ENCODE results near the gene IL17RE. TPM values are rescaled to one million over a fixed set of nuclear protein-coding genes. Genes with fewer than 3 reads are reported as not detected.
"Not testable (repeated sequence)": the region's sequence is repeated elsewhere in the genome, so short reads cannot be mapped to it uniquely, and the experiment has no call there.

IL17RE gene
- total RNA-seq, 4 donors from 2014 or later: 3.7 to 8.1 (median 6.7) TPM

DNA sequence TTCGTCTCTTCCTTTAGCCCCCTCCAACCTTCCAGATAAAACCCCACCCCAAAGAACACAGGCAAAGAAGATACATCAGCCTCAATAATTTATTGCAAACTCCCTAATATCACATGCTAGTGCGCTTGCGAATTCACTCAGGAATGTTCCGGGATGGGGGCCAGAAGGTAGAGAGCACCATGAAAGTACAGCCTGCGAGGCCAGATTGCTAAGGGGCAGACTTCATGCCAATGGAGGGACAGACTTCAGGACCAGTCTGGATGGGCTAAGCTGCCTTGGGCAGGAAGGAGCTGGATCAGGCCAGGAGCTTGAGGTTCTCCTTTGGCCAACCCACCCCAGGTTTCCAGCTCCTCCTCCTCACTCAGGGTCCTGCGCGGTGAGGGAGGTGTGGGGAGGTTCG lies 36.0 kb upstream of the IL17RE start:
- WGBS, 2 donors: 83 to 87% methylated on average over 8 of the region's 8 CpGs
- H3K4me1 ChIP-seq: peaks cover 10 to 18% of the 10 kb centered on the region in 2 donors
- peak; percentile 34 to 70 for DNase-seq
- TF ChIP-seq, protein P1, sequence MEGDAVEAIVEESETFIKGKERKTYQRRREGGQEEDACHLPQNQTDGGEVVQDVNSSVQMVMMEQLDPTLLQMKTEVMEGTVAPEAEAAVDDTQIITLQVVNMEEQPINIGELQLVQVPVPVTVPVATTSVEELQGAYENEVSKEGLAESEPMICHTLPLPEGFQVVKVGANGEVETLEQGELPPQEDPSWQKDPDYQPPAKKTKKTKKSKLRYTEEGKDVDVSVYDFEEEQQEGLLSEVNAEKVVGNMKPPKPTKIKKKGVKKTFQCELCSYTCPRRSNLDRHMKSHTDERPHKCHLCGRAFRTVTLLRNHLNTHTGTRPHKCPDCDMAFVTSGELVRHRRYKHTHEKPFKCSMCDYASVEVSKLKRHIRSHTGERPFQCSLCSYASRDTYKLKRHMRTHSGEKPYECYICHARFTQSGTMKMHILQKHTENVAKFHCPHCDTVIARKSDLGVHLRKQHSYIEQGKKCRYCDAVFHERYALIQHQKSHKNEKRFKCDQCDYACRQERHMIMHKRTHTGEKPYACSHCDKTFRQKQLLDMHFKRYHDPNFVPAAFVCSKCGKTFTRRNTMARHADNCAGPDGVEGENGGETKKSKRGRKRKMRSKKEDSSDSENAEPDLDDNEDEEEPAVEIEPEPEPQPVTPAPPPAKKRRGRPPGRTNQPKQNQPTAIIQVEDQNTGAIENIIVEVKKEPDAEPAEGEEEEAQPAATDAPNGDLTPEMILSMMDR (IDR thresholded peaks at IDR 0.05): no peak
- TF ChIP-seq POLR2A (IDR thresholded peaks at IDR 0.05): no peak
- H3K27ac ChIP-seq: no peak overlapping the region
- intact Hi-C loops (cut with DNase I): no loop called here
- no peaks in the 10 kb centered on the region for H3K36me3 ChIP-seq
- H3K9me3 ChIP-seq: no peaks in the 10 kb centered on the region
- H3K4me3 ChIP-seq (replicated peaks in 1 of 3): no peak overlapping the region
- H3K27me3 ChIP-seq: no peaks in the 10 kb centered on the region

DNA sequence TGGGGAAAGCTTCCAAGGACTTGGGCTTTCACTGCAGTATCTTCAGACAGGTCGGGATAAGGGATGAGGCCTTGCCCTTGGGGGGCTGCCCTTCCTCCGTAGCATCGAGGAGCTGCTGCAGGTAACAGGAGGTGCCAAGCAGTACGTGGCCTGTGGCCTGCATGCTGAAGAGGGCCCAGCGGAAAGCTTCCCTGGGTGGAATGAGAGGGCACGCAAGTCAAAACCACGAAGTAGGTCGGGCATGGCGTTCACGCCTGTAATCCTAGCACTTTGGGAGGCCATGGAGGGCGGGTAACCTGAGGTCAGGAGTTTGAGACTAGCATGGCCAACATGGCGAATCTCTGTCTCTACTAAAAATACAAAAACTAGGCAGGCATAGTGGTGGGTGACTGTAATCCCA lies 35.5 kb upstream of the IL17RE start:
- intact Hi-C loops (cut with DNase I): no loop called here
- WGBS, 2 donors: 92 to 96% methylated on average over 5 to 12 of the region's 12 CpGs
- Histone ChIP-seq H3K4me3 (replicated peaks in 1 of 3) (no peak overlapping the region), H3K4me1 (peaks cover 10 to 18% of the 10 kb centered on the region in 2 donors), H3K27ac (no peak overlapping the region), H3K9me3 (no peaks in the 10 kb centered on the region), H3K36me3 (no peaks in the 10 kb centered on the region), H3K27me3 (no peaks in the 10 kb centered on the region)
- no peak for DNase-seq
- TF ChIP-seq, protein P1 (IDR thresholded peaks at IDR 0.05): no peak
- TF ChIP-seq POLR2A (IDR thresholded peaks at IDR 0.05): no peak

DNA sequence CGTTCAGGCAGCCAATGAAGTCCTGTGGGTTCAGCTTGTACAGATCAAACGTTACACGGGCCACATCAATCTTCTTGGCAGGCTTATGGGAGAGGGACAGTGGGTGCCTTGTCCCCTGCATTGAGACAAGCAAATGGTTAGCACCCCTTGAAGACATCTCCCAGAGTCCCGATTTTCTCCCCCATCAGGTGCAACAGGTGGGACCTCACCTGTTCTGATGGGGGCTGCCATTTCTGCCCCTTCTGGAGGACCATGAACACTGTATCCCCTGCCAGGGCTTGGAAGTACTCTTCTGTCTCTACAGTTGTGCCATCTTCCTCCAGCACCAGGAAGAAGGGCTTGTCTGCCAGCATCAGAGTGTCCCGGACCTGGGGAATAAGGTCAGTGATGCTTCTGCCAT lies 32.7 kb upstream of the IL17RE start:
- Histone ChIP-seq H3K4me1 (peaks cover 1 to 3% of the 10 kb centered on the region in 2 donors), H3K27ac (no peak overlapping the region), H3K4me3 (replicated peaks in 1 of 3) (no peak overlapping the region), H3K36me3 (no peaks in the 10 kb centered on the region), H3K9me3 (no peaks in the 10 kb centered on the region), H3K27me3 (no peaks in the 10 kb centered on the region)
- 82 to 85% methylated on average over 2 to 5 of the region's 5 CpGs for WGBS, 2 donors
- TF ChIP-seq, protein P1 (IDR thresholded peaks at IDR 0.05): no peak
- no peak for TF ChIP-seq POLR2A (IDR thresholded peaks at IDR 0.05)
- DNase-seq: no peak
- intact Hi-C loops (cut with DNase I): no loop called here

DNA sequence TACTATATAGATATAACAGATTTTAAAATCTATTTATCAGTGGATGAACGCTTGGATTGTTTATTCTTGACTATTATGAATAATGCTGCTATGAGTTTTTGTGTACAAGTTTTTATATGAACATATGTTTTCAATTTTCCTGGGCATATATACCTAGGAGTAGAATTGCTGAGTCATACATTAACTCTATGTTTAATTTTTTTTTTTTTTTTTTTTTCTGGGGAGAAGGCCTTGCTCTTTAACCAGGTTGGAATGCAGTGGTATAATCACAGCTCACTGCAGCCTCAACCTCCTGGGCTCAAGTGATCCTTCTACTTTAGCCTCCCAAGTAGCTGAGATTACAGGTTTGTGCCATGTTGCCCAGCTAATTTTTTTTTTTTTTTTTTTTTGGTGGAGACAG lies 31.7 kb upstream of the IL17RE start:
- 94% methylated on average over 1 of the region's 1 CpG for WGBS, 2 donors
- Histone ChIP-seq H3K27me3 (no peaks in the 10 kb centered on the region), H3K36me3 (no peaks in the 10 kb centered on the region), H3K4me1 (no peaks in the 10 kb centered on the region), H3K4me3 (replicated peaks in 1 of 3) (no peak overlapping the region), H3K27ac (no peak overlapping the region), H3K9me3 (no peaks in the 10 kb centered on the region)
- TF ChIP-seq, protein P1 (IDR thresholded peaks at IDR 0.05): no peak
- no peak for DNase-seq
- intact Hi-C loops (cut with DNase I): no loop called here

DNA sequence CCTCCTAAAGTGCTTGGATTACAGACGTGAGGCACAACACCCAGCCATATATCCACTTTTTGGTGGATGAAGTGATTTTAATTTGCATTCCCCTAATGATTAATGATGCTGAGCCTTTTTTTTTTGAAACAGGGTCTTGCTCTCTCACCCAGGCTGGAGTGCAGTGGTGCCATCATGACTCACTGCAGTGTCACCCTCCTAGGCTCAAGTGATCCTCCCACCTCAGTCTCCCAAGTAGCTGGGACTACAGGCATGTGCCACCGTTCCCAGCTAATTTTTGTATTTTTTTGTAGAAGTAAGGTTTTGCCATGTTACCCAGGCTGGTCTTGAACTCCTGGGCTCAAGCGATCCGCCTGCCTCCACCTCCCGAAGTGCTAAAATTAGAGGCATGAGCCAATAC lies 30.6 kb upstream of the IL17RE start:
- H3K4me1 ChIP-seq; H3K27me3 ChIP-seq; H3K9me3 ChIP-seq; H3K36me3 ChIP-seq; H3K27ac ChIP-seq; H3K4me3 ChIP-seq (replicated peaks in 1 of 3); intact Hi-C loops (cut with DNase I); DNase-seq: not testable (repeated sequence)
- WGBS, 2 donors: 96 to 98% methylated on average over 5 of the region's 5 CpGs

DNA sequence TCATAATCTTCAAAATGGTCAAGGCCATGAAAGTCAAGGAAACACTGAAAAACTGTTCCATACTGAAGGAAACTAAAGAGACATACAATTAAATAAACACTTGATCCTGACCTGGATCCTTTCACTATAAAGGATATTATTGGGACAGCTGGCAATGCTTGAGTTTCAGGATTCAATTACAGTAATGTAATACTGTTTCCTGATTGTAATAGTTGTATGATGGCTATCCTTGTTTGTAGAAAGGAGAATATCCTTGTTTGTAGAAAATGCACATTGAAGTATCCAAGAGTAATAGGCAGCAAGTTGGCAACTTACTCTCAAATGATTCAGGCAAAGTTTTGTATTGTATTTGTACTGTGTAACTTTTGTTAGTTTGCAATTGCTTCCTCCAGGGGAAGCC lies 27.2 kb upstream of the IL17RE start:
- intact Hi-C loops (cut with DNase I): no loop called here
- no peaks in the 10 kb centered on the region for H3K36me3 ChIP-seq
- no peak overlapping the region for H3K27ac ChIP-seq
- no peak for DNase-seq
- no peaks in the 10 kb centered on the region for H3K4me1 ChIP-seq
- no peaks in the 10 kb centered on the region for H3K27me3 ChIP-seq
- no peaks in the 10 kb centered on the region for H3K9me3 ChIP-seq
- TF ChIP-seq, protein P1 (IDR thresholded peaks at IDR 0.05): no peak
- no peak for TF ChIP-seq POLR2A (IDR thresholded peaks at IDR 0.05)
- no peak overlapping the region for H3K4me3 ChIP-seq (replicated peaks in 1 of 3)

DNA sequence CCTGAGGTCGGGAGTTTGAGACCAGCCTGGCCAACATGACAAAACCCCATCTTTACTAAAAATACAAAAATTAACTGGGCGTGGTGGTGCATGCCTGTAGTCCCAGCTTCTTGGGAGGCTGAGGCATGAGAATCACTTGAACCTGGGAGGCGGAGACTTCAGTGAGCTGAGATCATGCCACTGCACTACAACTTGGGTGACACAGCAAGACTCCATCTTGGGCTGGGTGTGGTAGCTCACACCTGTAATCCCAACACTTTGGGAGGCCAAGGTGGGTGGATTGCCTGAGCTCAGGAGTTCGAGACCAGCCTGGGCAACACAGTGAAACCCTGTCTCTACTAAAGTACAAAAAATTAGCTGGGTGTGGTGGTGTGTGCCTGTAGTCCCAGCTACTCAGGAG lies 26.4 kb upstream of the IL17RE start:
- 93 to 100% methylated on average over 3 to 4 of the region's 4 CpGs for WGBS, 2 donors
- intact Hi-C loops (cut with DNase I); H3K27ac ChIP-seq; H3K4me1 ChIP-seq; H3K4me3 ChIP-seq (replicated peaks in 1 of 3); H3K9me3 ChIP-seq; DNase-seq; H3K36me3 ChIP-seq; H3K27me3 ChIP-seq: not testable (repeated sequence)
